Colonic mucosa (tissue), 4 donors: ENCODE data around the gene PRKCA. TPM values are rescaled to one million over a fixed set of nuclear protein-coding genes. Genes with fewer than 3 reads are reported as not detected.

Experiments
- DNase-seq: peaks from one replicate; pipeline ENCODE4 v3.0.0-alpha.2; 2020
- H3K27ac ChIP-seq: fragments of 200-600 bp; one replicate; pipeline ENCODE4 v1.8.0; 2021
- H3K27me3 ChIP-seq: fragments of 200-600 bp; one replicate; pipeline ENCODE4 v1.8.0; 2021
- H3K36me3 ChIP-seq: fragments of 200-600 bp; one replicate; pipeline ENCODE4 v1.8.0; 2021
- H3K4me1 ChIP-seq: fragments of 200-600 bp; one replicate; pipeline ENCODE4 v1.8.0; 2021; ENCODE audit warnings: mild to moderate bottlenecking
- H3K4me3 ChIP-seq: fragments of 200-600 bp; one replicate; pipeline ENCODE4 v1.8.0; 2021
- H3K9ac ChIP-seq, 2 donors: one replicate each; pipeline ENCODE4 v1.7.0; 2013; ENCODE audit warnings: control low read depth in 2 of 2, low read depth in 2 of 2, low read length in 2 of 2
- H3K9me3 ChIP-seq: fragments of 200-600 bp; one replicate; pipeline ENCODE4 v1.8.0; 2021
- CTCF ChIP-seq: fragments of 200-600 bp; IDR thresholded peaks from one replicate; pipeline ENCODE4 v1.8.0; 2022; ENCODE audit warnings: antibody characterized with exemption, mild to moderate bottlenecking
- intact Hi-C: fragments of 100-400 bp; cut with DNase I; formaldehyde crosslinking; loops from one replicate; pipeline ENCODE4 v1.14.1; 2022
- total RNA-seq, 2 donors: library from RNA; stranded (reverse); fragmentation: NEBNext Ultra II Directional in 1 of 2; extraction: Animal tissue kit (Norgen Biotek cat#: 25700) in 1 of 2; gene quantifications; one replicate each; pipeline ENCODE4 v1.2.1, GENCODE V29; 2021
- donor health status: healthy.
- donor health status: DM: no; HTN: no; CAD: no.
- donor health status: DM: no; HTN: no; CAD: no.

The PRKCA gene
- total RNA-seq, 2 donors from 2014 or later: 40.0 to 41.8 TPM

DNA sequence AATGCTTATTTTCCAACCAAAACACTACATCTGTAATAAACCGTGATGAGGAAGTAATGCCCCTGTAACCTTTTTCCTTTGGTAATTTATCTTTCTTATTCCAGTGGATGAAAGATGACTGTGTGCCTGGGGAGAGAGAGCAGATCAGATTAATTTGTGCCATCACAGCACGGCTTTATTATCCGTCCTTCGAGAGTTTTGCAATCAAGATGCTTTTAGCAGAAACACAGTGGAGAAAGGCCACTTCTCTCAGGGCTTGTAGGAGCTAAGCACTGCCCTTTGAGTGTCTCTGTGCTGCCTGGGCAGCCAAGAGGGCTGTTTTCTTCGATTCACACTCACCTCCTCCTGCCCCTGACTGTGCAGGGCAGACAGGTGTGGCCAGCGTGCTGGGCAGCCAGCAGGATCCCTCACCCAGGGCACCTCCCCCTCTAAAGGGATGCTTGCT lies 190.2 kb downstream of the PRKCA start:
- Histone ChIP-seq H3K27ac (no peak overlapping the region), H3K4me1 (no peaks in the 10 kb centered on the region), H3K27me3 (no peaks in the 10 kb centered on the region), H3K9me3 (no peaks in the 10 kb centered on the region), H3K36me3 (no peaks in the 10 kb centered on the region), H3K9ac (no peak overlapping the region), H3K4me3 (no peak overlapping the region)
- intact Hi-C loops: no loop called here
- DNase-seq: no peak
- no peak for TF ChIP-seq CTCF

GRCh38 chr17:66493283-66494019 lies 191.0 kb downstream of the PRKCA start:
- Histone ChIP-seq H3K27ac (no peak overlapping the region), H3K4me3 (no peak overlapping the region), H3K36me3 (no peaks in the 10 kb centered on the region), H3K27me3 (no peaks in the 10 kb centered on the region), H3K9ac (no peak overlapping the region), H3K4me1 (no peaks in the 10 kb centered on the region), H3K9me3 (no peaks in the 10 kb centered on the region)
- no peak for DNase-seq
- no peak for TF ChIP-seq CTCF
- intact Hi-C loops: no loop called here

DNA sequence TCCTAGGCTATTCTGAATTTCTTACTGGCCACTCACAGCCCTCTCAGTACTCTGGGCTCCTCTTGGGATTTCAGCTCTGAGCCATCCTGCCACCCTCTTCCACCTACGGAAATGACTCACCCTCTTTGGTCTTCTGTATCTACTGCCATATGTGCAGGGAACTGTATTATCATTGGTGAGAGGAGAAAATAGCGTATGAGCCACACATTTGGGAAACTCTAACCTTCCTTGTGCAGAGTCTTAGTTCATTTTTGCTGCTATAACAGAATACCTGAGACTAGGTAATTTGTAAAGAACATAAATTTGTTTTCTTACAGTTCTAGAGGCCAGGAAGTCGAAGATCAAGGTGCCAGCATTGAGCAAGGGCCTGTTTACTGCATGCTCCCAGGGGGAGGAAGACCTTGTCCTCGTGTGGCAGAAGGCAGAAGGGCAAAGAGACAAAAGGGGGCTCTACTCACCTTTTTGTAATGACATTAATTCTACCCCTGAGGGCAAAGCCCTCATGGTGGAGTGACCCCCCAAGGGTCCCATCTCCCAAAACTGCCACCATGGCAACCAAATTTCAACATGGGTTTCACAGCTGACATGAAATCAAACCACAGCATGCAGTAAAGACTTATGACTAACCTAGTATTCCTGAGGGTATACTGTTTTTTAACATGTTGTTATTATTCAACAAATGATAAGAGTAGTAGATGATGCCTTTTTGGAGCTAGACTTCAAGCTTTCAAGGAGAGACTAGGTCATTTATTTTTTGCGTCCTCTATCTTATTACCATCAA lies 191.8 kb downstream of the PRKCA start:
- no peaks in the 10 kb centered on the region for H3K4me1 ChIP-seq
- H3K9me3 ChIP-seq: no peaks in the 10 kb centered on the region
- no peak for DNase-seq
- intact Hi-C loops: no loop called here
- no peak for TF ChIP-seq CTCF
- H3K9ac ChIP-seq: no peak overlapping the region
- no peaks in the 10 kb centered on the region for H3K36me3 ChIP-seq
- H3K4me3 ChIP-seq: no peak overlapping the region
- no peaks in the 10 kb centered on the region for H3K27me3 ChIP-seq
- H3K27ac ChIP-seq: no peak overlapping the region

DNA sequence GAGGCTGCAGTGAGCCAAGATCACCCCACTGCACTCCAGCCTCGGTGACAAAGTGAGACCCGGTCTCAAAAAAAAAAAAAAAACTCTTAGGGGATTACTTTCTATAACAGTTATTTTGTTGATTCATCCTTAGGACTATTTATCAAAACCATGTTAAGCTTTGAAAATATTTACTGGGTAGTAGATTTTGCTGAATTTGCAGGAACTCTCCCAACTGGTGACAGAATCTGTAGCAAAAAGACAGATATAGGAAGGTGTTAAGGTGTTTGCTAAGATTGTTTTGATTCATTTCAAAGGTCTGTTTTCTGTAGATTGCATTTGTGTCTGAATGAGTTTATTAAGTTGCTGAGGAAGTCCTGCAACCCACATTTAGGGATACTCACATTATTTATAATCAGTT lies 192.6 kb downstream of the PRKCA start:
- no peak overlapping the region for H3K9ac ChIP-seq
- TF ChIP-seq CTCF: no peak
- H3K27me3 ChIP-seq: no peaks in the 10 kb centered on the region
- intact Hi-C loops: no loop called here
- H3K9me3 ChIP-seq: no peaks in the 10 kb centered on the region
- H3K27ac ChIP-seq: no peak overlapping the region
- DNase-seq: no peak
- no peak overlapping the region for H3K4me3 ChIP-seq
- H3K36me3 ChIP-seq: no peaks in the 10 kb centered on the region
- no peaks in the 10 kb centered on the region for H3K4me1 ChIP-seq

DNA sequence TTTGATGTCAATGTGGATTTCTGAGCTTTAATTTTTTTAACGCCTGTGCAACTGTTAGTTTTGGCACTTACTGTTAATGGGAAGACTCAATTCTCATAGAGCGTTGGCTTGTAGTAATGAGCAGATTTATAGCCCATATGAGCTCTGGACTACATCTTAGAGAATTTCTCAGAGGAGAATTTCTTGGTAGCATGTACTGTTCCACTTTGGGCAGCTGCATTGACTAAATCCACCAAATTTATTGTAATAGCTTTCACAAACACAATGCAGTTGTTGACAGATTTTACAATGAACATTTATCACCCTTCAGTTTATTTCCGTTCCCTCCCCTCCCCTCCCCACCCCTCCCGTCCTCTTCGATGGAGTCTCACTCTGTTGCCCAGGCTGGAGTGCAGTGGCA lies 193.9 kb downstream of the PRKCA start:
- no peak overlapping the region for H3K4me3 ChIP-seq
- H3K36me3 ChIP-seq: no peaks in the 10 kb centered on the region
- intact Hi-C loops: no loop called here
- H3K4me1 ChIP-seq: no peaks in the 10 kb centered on the region
- no peak for TF ChIP-seq CTCF
- DNase-seq: no peak
- H3K9me3 ChIP-seq: no peaks in the 10 kb centered on the region
- H3K9ac ChIP-seq: no peak overlapping the region
- no peaks in the 10 kb centered on the region for H3K27me3 ChIP-seq
- H3K27ac ChIP-seq: no peak overlapping the region
